K562 (cell line): ENCODE results near the gene BAIAP2. TPM values are rescaled to one million over a fixed set of nuclear protein-coding genes. Genes with fewer than 3 reads are reported as not detected.
A peak's percentile ranks its signal among the peaks of the same experiment; 100 is the strongest.

ENCODE experiments used
- DPF2 ChIP-seq: fragments of 450-650 bp; IDR thresholded peaks from 2 replicates; pipeline ENCODE4 v1.6.1; 2016
- JUNB ChIP-seq: fragments of 450-650 bp; formaldehyde crosslinking; conservative IDR thresholded peaks from 2 replicates; pipeline ENCODE4 v1.4.0; 2020; ENCODE audit warnings: mild to moderate bottlenecking
- MEIS2 ChIP-seq: fragments of 450-650 bp; IDR thresholded peaks from 2 replicates; pipeline ENCODE4 v1.6.1; 2014; ENCODE audit warnings: mild to moderate bottlenecking; ENCODE audit not compliant: partially characterized antibody
- NUFIP1 ChIP-seq: fragments of 450-650 bp; IDR thresholded peaks from 2 replicates; pipeline ENCODE4 v1.6.1; 2018; ENCODE audit not compliant: partially characterized antibody
- POLR2AphosphoS5 ChIP-seq: IDR thresholded peaks from 2 replicates; pipeline ENCODE4 v1.6.1; 2011; ENCODE audit warnings: mild to moderate bottlenecking, low read depth, low read length, moderate library complexity; ENCODE audit not compliant: control insufficient read depth, insufficient read depth
- SRSF1 ChIP-seq: fragments of 200-400 bp; formaldehyde crosslinking; IDR thresholded peaks from 2 replicates; pipeline ENCODE4 v1.6.1; 2017; ENCODE audit warnings: mild to moderate bottlenecking, low read depth, low read length, moderate library complexity
- ZFX ChIP-seq: sonication (generic); formaldehyde crosslinking; IDR thresholded peaks from 2 replicates; pipeline ENCODE4 v1.8.0; 2022; ENCODE audit warnings: mild to moderate bottlenecking, missing genetic modification reagents, moderate library complexity
- ZNF57 ChIP-seq: fragments of 450-650 bp; formaldehyde crosslinking; IDR thresholded peaks from 2 replicates; pipeline ENCODE4 v1.4.0; 2020; ENCODE audit warnings: mild to moderate bottlenecking, moderate library complexity
- ZNF583 ChIP-seq: fragments of 250-450 bp; sonication (Bioruptor Pico); IDR thresholded peaks from 2 replicates; pipeline ENCODE4 v1.4.0; 2020
- polyA plus RNA-seq, 8 experiments: library from polyadenylated mRNA; depleted of rRNA in 4 of 8; stranded (reverse) in 5 of 8; unstranded in 3 of 8; fragments of >200 nt; fragmentation: Nextera tagmentation in 2 of 8; fragmentation: Illumina TruSeq in 1 of 8; extraction: Ambion mirVana in 2 of 8; extraction: Trizol in 1 of 8; gene quantifications; 2 replicates each; pipeline versions ENCODE4 v1.2.1 to v1.2.3, GENCODE V29; 2011 to 2014; ENCODE audit warnings: inconsistent platforms in 1 of 8, missing spikeins in 1 of 8
- total RNA-seq, 7 experiments: library from RNA; depleted of rRNA in 6 of 7; stranded (reverse); fragments of >200 nt in 6 of 7; fragmentation: Illumina TruSeq in 2 of 7; extraction: Trizol in 2 of 7; gene quantifications; 2 replicates each; pipeline versions ENCODE4 v1.2.1 to v1.2.3, GENCODE V29; 2011 to 2021; ENCODE audit warnings: low replicate concordance in 1 of 7
- TF ChIP-seq, protein P1 (sequence below): sonication (generic); formaldehyde crosslinking; IDR thresholded peaks from 2 replicates; pipeline ENCODE4 v1.8.1; 2023; ENCODE audit warnings: mild to moderate bottlenecking, missing genetic modification reagents
- TF ChIP-seq, protein P2 (sequence below): fragments of 250-450 bp; sonication (Bioruptor Pico); IDR thresholded peaks from 2 replicates; pipeline ENCODE4 v1.8.0; 2022; ENCODE audit warnings: inconsistent platforms, mild to moderate bottlenecking, moderate library complexity, borderline replicate concordance
- TF ChIP-seq, protein P3 (sequence below): sonication (generic); formaldehyde crosslinking; IDR thresholded peaks from 2 replicates; pipeline ENCODE4 v1.8.0; 2022; ENCODE audit warnings: mild to moderate bottlenecking, missing genetic modification reagents
- TF ChIP-seq, protein P4 (sequence below): fragments of 200-400 bp; formaldehyde crosslinking; IDR thresholded peaks from 2 replicates; pipeline ENCODE4 v1.6.1; 2017; ENCODE audit warnings: mild to moderate bottlenecking, low read depth, low read length, moderate library complexity
- TF ChIP-seq, protein P5 (sequence below), 2 experiments: fragments of 150-350 bp in 1 of 2; IDR thresholded peaks; 2 replicates each; pipeline ENCODE4 v1.6.1; 2012 to 2016; ENCODE audit warnings: low read depth in 2 of 2, low read length in 2 of 2, mild to moderate bottlenecking in 1 of 2, moderate library complexity in 1 of 2
- TF ChIP-seq, protein P6 (sequence below): sonication (generic); formaldehyde crosslinking; IDR thresholded peaks from 2 replicates; pipeline ENCODE4 v1.8.0; 2022; ENCODE audit warnings: mild to moderate bottlenecking, missing genetic modification reagents, borderline replicate concordance

Gene BAIAP2
- total and polyA plus RNA-seq, 9 of the 15 experiments (the other 6 are each of a cell fraction or from before 2014, with no cell fraction given): 2.3 to 51.6 (median 18.4) TPM

DNA sequence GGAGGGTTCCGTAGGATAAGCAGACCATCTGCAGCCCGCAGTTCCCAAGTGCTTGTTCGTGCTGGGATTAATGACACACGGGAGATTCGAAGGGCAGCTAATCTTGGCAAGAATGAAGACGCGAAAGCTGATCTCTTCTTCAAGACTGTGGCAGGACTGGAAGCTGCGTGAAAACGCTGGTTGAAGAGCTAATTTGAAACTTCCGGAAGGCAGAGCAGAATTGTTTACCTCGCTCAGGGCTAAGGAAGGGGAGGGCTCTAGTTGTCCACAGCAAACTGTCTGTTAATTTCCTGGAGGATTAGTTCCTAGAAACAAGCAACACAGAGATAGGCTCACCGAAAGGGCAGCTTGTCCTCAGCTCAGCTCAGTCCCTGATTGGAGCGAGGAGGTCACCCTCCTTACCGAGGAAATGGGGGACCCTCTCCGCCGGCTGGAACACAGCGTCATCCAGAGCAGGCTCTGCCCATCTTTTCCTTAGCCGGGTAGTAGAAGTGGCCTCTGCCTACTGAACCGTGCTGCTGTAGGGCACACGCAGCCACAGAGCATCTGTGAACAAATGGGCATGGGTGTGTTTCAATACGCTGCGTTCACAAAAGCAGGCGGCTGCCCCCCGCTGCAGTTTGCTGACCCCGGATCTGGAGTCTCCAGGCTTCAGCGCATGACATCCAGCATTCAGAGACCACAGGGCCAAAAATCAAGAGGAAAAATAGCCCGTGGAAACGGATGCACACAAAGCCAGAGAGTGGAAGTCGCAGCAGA, 16.7 kb upstream of the BAIAP2 start (continued):
- TF ChIP-seq, protein P1, sequence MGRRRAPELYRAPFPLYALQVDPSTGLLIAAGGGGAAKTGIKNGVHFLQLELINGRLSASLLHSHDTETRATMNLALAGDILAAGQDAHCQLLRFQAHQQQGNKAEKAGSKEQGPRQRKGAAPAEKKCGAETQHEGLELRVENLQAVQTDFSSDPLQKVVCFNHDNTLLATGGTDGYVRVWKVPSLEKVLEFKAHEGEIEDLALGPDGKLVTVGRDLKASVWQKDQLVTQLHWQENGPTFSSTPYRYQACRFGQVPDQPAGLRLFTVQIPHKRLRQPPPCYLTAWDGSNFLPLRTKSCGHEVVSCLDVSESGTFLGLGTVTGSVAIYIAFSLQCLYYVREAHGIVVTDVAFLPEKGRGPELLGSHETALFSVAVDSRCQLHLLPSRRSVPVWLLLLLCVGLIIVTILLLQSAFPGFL (CRISPR knock-in tag): no peak
- TF ChIP-seq, protein P2, sequence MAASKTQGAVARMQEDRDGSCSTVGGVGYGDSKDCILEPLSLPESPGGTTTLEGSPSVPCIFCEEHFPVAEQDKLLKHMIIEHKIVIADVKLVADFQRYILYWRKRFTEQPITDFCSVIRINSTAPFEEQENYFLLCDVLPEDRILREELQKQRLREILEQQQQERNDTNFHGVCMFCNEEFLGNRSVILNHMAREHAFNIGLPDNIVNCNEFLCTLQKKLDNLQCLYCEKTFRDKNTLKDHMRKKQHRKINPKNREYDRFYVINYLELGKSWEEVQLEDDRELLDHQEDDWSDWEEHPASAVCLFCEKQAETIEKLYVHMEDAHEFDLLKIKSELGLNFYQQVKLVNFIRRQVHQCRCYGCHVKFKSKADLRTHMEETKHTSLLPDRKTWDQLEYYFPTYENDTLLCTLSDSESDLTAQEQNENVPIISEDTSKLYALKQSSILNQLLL: no peak
- TF ChIP-seq NUFIP1: no peak
- no peak for TF ChIP-seq JUNB
- TF ChIP-seq SRSF1: no peak
- TF ChIP-seq, protein P3, sequence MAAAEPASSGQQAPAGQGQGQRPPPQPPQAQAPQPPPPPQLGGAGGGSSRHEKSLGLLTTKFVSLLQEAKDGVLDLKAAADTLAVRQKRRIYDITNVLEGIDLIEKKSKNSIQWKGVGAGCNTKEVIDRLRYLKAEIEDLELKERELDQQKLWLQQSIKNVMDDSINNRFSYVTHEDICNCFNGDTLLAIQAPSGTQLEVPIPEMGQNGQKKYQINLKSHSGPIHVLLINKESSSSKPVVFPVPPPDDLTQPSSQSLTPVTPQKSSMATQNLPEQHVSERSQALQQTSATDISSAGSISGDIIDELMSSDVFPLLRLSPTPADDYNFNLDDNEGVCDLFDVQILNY (CRISPR knock-in tag): no peak
- peak; percentile 51; the same call in 1 of the 2 replicates for TF ChIP-seq ZFX (CRISPR knock-in tag)
- TF ChIP-seq ZNF583: no peak; the same call in 1 of the 2 replicates
- no peak for TF ChIP-seq DPF2
- TF ChIP-seq ZNF57: no peak
- TF ChIP-seq MEIS2: peak; percentile 39
- TF ChIP-seq, protein P4, sequence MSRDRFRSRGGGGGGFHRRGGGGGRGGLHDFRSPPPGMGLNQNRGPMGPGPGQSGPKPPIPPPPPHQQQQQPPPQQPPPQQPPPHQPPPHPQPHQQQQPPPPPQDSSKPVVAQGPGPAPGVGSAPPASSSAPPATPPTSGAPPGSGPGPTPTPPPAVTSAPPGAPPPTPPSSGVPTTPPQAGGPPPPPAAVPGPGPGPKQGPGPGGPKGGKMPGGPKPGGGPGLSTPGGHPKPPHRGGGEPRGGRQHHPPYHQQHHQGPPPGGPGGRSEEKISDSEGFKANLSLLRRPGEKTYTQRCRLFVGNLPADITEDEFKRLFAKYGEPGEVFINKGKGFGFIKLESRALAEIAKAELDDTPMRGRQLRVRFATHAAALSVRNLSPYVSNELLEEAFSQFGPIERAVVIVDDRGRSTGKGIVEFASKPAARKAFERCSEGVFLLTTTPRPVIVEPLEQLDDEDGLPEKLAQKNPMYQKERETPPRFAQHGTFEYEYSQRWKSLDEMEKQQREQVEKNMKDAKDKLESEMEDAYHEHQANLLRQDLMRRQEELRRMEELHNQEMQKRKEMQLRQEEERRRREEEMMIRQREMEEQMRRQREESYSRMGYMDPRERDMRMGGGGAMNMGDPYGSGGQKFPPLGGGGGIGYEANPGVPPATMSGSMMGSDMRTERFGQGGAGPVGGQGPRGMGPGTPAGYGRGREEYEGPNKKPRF: no peak
- TF ChIP-seq, protein P5, sequence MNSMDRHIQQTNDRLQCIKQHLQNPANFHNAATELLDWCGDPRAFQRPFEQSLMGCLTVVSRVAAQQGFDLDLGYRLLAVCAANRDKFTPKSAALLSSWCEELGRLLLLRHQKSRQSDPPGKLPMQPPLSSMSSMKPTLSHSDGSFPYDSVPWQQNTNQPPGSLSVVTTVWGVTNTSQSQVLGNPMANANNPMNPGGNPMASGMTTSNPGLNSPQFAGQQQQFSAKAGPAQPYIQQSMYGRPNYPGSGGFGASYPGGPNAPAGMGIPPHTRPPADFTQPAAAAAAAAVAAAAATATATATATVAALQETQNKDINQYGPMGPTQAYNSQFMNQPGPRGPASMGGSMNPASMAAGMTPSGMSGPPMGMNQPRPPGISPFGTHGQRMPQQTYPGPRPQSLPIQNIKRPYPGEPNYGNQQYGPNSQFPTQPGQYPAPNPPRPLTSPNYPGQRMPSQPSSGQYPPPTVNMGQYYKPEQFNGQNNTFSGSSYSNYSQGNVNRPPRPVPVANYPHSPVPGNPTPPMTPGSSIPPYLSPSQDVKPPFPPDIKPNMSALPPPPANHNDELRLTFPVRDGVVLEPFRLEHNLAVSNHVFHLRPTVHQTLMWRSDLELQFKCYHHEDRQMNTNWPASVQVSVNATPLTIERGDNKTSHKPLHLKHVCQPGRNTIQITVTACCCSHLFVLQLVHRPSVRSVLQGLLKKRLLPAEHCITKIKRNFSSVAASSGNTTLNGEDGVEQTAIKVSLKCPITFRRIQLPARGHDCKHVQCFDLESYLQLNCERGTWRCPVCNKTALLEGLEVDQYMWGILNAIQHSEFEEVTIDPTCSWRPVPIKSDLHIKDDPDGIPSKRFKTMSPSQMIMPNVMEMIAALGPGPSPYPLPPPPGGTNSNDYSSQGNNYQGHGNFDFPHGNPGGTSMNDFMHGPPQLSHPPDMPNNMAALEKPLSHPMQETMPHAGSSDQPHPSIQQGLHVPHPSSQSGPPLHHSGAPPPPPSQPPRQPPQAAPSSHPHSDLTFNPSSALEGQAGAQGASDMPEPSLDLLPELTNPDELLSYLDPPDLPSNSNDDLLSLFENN (IDR thresholded peaks at IDR 0.05; ENCODE audit: low read depth in 2 of 2, low read length in 2 of 2): no peak
- TF ChIP-seq, protein P6, sequence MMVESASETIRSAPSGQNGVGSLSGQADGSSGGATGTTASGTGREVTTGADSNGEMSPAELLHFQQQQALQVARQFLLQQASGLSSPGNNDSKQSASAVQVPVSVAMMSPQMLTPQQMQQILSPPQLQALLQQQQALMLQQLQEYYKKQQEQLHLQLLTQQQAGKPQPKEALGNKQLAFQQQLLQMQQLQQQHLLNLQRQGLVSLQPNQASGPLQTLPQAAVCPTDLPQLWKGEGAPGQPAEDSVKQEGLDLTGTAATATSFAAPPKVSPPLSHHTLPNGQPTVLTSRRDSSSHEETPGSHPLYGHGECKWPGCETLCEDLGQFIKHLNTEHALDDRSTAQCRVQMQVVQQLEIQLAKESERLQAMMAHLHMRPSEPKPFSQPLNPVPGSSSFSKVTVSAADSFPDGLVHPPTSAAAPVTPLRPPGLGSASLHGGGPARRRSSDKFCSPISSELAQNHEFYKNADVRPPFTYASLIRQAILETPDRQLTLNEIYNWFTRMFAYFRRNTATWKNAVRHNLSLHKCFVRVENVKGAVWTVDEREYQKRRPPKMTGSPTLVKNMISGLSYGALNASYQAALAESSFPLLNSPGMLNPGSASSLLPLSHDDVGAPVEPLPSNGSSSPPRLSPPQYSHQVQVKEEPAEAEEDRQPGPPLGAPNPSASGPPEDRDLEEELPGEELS: no peak
- peak; percentile 70 for TF ChIP-seq POLR2AphosphoS5
